Measurements from ENCODE around the gene PACSIN1. TPM values are rescaled to one million over a fixed set of nuclear protein-coding genes. Genes with fewer than 3 reads are reported as not detected.

PACSIN1 gene
- total RNA-seq, 2 experiments from 2014 or later: 19.3 to 88.4 TPM

- Histone ChIP-seq H2AFZ (ENCODE audit: low read length) (no peak overlapping the region), H3K4me2 (ENCODE audit: low read length) (no peak overlapping the region), H3K36me3 (ENCODE audit: insufficient read depth, low read length) (no peaks in the 10 kb centered on the region), H3K27ac (ENCODE audit: low read depth, low read length, poor library complexity, severe bottlenecking) (no peak overlapping the region), H3K9me3 (ENCODE audit: low read length) (no peaks in the 10 kb centered on the region), H4K20me1 (ENCODE audit: insufficient read depth, low read length) (no peaks in the 10 kb centered on the region), H3K79me2 (ENCODE audit: insufficient read depth, low read depth, low read length) (no peaks in the 10 kb centered on the region), H3K4me1 (ENCODE audit: insufficient read depth, low read length, poor library complexity, severe bottlenecking) (peaks cover 5% of the 10 kb centered on the region), H3K4me3 (ENCODE audit: low read depth, low read length, poor library complexity, severe bottlenecking) (no peak overlapping the region), H3K9me2 (ENCODE audit: insufficient read depth, low read length) (no peaks in the 10 kb centered on the region)
- intact Hi-C loops (cut with micrococcal nuclease; ENCODE audit: unreplicated experiment): no loop called here
- ChIA-PET POLR2A (no interaction called here), CTCF (ENCODE audit: unreplicated experiment) (no interaction called here)
- DNase-seq (ENCODE audit: low spot score): no peak
- TF ChIP-seq EZH2phosphoT487 (IDR thresholded peaks at IDR 0.05; ENCODE audit: borderline replicate concordance, low read depth, low read length) (no peak), CTCF (conservative IDR thresholded peaks at IDR 0.05; ENCODE audit: low read length) (no peak)
- BruUV-seq (replicated peaks): no TSS peak
Measured at GRCh38 chr6:34521463-34522285, 55.8 kb downstream of the PACSIN1 start.

GRCh38 chr6:34522761-34523160 lies 56.9 kb downstream of the PACSIN1 start:
- Histone ChIP-seq H3K36me3 (ENCODE audit: insufficient read depth, low read length) (peaks cover 4% of the 10 kb centered on the region; the same call in 1 of the 2 replicates), H3K79me2 (ENCODE audit: insufficient read depth, low read depth, low read length) (no peaks in the 10 kb centered on the region), H3K4me3 (ENCODE audit: low read depth, low read length, poor library complexity, severe bottlenecking) (no peak overlapping the region), H3K9me2 (ENCODE audit: insufficient read depth, low read length) (no peaks in the 10 kb centered on the region), H3K4me2 (ENCODE audit: low read length) (no peak overlapping the region), H3K4me1 (ENCODE audit: insufficient read depth, low read length, poor library complexity, severe bottlenecking) (peaks cover 14% of the 10 kb centered on the region), H2AFZ (ENCODE audit: low read length) (no peak overlapping the region), H3K9me3 (ENCODE audit: low read length) (no peaks in the 10 kb centered on the region), H4K20me1 (ENCODE audit: insufficient read depth, low read length) (peaks cover 5% of the 10 kb centered on the region; the same call in 1 of the 2 replicates), H3K27ac (ENCODE audit: low read depth, low read length, poor library complexity, severe bottlenecking) (no peak overlapping the region)
- CTCF ChIA-PET (ENCODE audit: unreplicated experiment): no interaction called here
- DNase-seq (ENCODE audit: low spot score): no peak
- no TSS peak for BruUV-seq (replicated peaks)
- POLR2A ChIA-PET: interaction anchor here (0.5 kb wide), 1 partner anchor 283 kb away, joined by 3 read pairs; no protein-coding TSS in a partner anchor
- intact Hi-C loops (cut with micrococcal nuclease; ENCODE audit: unreplicated experiment): no loop called here
- TF ChIP-seq EZH2phosphoT487 (IDR thresholded peaks at IDR 0.05; ENCODE audit: borderline replicate concordance, low read depth, low read length) (no peak), CTCF (conservative IDR thresholded peaks at IDR 0.05; ENCODE audit: low read length) (no peak)

All from OCI-LY7 (cell line).